HT1080 (cell line): ENCODE measurements around the gene PGA5. TPM values are rescaled to one million over a fixed set of nuclear protein-coding genes. Genes with fewer than 3 reads are reported as not detected.
"Not testable (repeated sequence)": the region's sequence is repeated elsewhere in the genome, so short reads cannot be mapped to it uniquely, and the experiment has no call there.

ENCODE experiments used
- DNase-seq: peaks from one replicate; pipeline ENCODE4 v3.0.0-alpha.2; 2015; ENCODE audit warnings: low read depth
- polyA plus RNA-seq, 2 experiments: library from polyadenylated mRNA; depleted of rRNA; stranded (reverse); fragments of >200 nt; gene quantifications; 2 replicates each; pipeline ENCODE4 v1.2.3, GENCODE V29; 2015
- total RNA-seq: library from RNA; depleted of rRNA; stranded (reverse); fragments of >200 nt; shearing (Covaris generic); gene quantifications from 2 replicates; pipeline ENCODE4 v1.2.3, GENCODE V29; 2014; rRNA removed

The PGA5 gene
- not detected in 2 replicates for total RNA-seq
- not detected in 2 replicates for polyA plus RNA-seq (2015; cell fraction: cytosol; rRNA removed)
- not detected in 2 replicates for polyA plus RNA-seq (2015; cell fraction: nucleus; rRNA removed)

DNA sequence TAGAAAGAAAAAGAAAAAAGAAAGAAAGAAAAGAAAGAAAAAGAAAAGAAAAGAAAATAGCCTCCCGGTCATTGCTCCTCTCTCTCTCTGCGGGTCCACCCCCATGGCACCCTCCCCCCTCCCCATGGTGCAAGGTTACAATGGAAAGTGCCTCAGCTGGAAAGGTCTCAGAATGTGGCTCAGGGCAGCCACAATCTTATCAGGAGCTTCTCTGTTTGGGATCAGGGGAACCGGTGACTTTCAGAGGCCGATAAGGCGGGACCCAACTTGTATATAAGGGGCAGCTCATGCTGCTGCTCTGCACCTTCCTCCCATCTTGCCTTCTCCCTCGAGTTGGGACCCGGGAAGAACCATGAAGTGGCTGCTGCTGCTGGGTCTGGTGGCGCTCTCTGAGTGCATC lies at the start of gene PGA5:
TSS of gene PGA5 (plus strand) at position 301 of the 400 bp plus-strand sequence. CDS start at position 353, 52 bp downstream.
- not testable (repeated sequence) for DNase-seq

DNA sequence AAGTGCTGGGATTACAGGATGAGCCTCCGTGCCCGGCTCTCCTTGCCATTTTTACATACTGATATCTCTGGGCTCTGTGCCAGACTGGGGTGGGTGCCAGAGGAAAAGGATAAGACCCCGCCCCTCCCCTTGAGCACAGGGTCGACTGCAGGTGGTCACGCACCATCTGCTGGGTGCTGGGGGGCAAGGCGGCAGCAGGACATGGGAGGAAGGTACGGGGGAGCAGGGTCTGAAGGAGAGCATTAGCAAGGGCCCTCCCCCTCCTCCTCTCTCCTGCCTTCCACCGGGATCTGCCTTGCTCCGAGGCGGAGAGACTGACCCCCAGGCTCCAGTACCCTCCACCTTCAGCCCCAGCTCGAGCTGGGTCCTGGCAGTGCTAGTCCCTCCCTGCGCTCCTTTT lies 47.4 kb upstream of the PGA5 start:
- no peak for DNase-seq

- no peak for DNase-seq
These were observed 46.8 kb upstream of the PGA5 start for GRCh38 chr11:61194169-61194671.

GRCh38 chr11:61194981-61195695 lies 45.8 kb upstream of the PGA5 start:
- DNase-seq, result no peak

DNA sequence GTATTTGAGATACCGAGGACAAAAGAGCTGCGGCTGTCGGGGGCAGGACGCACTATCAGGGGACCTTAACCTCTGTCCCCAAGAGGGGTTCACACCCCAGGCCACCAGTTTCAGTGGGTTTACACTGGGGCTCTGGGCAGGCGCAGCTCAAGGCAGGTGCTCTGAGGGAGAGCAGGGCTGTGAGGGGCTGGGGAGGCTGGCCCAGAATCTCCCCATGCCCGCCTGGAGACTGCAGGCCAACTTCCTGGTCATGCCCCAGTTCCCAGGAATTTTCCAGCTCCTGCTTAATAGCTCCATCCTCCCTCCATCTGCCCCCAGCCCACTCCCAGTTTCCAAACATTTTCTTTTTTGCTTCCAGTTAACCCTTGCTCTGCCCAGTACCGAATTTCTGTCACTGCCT lies 45.3 kb upstream of the PGA5 start:
- DNase-seq, result no peak

GRCh38 chr11:61198361-61198760 lies 42.6 kb upstream of the PGA5 start:
- DNase-seq, result no peak

GRCh38 chr11:61198948-61199523 lies 41.9 kb upstream of the PGA5 start:
- no peak for DNase-seq

DNA sequence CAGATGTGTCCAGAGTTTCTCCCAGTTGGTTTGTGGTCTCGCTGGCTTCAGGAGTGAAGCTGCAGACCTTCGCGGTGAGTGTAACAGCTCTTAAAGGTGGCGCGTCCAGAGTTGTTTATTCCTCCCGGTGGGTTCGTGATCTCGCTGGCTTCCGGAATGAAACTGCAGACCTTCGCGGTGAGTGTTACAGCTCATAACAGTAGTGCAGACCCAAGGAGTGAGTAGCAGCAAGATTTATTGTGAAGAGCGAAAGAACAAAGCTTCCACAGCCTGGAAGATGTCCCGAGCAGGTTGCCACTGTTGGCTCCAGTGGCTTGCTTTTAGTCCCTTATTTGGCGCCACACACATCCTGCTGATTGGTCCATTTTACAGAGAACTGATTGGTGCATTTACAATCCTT lies 39.5 kb upstream of the PGA5 start:
- DNase-seq, result no peak

DNA sequence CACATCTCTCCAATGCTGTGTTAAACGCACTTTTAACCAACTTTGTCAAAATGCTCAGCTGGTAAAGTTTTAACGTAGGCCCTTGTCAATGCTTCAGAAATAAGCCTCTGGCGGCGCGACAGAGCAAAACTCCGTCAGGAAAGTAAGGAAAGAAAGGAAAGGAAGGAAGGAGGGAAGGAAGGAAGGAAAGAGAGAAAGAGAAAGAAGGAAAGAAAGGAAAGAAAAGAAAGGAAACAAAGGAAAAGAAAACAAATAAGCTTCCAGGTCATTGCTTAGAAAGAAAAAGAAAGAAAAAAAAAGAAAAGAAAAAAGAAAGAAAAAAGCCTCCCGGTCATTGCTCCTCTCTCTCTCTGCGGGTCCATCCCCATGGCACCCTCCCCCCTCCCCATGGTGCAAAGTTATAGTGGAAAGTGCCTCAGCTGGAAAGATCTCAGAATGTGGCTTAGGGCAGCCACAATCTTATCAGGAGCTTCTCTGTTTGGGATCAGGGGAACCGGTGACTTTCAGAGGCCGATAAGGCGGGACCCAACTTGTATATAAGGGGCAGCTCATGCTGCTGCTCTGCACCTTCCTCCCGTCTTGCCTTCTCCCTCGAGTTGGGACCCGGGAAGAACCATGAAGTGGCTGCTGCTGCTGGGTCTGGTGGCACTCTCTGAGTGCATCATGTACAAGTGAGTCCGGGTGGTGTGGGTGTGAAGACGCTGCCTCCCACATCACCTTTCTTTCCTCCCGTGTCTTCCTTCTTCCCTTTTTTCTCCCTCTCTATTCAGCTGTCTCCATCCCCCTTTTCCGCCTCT lies 37.8 kb upstream of the PGA5 start, which contains the start of gene PGA3:
TSS of gene PGA3 (plus strand) at position 566 of the 797 bp plus-strand sequence. CDS start at position 616, 50 bp downstream.
- DNase-seq, result not testable (repeated sequence)

DNA sequence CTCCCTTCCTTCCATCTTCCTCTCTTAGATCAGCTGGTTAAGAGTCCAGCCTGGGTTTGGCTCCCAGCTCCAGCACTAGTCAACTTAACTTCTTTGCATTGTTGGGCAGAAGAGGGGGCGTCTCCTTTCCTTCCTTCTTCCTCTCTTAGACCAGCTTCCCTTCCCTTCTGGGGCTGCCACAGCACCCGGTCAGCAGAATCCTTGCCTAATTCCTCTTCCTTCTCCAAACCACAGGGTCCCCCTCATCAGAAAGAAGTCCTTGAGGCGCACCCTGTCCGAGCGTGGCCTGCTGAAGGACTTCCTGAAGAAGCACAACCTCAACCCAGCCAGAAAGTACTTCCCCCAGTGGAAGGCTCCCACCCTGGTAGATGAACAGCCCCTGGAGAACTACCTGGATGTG lies 37.1 kb upstream of the PGA5 start:
- not testable (repeated sequence) for DNase-seq

DNA sequence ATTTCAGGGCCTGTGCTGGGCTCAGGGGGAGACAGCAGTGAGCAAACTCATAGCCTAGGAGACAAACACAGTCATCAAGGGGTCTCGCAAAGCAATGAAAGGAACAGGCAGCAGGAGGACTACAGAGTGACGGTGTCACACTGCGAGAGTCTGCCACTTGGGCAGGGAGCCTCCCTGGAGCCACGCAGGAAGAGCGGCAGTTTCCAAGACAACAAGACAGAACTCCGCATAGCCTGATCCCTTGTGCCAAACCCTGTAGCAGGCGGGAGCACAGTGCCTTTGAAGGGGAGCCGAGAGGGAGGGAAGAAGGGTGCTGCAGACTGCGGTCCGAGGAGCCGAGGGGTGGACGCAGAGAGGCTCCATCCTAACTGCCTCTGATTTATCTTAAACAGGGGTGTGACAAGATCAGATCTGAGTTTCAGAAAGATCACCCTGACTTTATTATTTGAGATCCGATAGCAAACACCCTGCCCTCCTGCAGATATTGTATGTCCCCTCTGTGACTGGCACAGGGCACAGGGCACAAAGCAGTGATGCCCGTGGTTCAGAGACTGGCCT lies 36.4 kb upstream of the PGA5 start:
- not testable (repeated sequence) for DNase-seq

DNA sequence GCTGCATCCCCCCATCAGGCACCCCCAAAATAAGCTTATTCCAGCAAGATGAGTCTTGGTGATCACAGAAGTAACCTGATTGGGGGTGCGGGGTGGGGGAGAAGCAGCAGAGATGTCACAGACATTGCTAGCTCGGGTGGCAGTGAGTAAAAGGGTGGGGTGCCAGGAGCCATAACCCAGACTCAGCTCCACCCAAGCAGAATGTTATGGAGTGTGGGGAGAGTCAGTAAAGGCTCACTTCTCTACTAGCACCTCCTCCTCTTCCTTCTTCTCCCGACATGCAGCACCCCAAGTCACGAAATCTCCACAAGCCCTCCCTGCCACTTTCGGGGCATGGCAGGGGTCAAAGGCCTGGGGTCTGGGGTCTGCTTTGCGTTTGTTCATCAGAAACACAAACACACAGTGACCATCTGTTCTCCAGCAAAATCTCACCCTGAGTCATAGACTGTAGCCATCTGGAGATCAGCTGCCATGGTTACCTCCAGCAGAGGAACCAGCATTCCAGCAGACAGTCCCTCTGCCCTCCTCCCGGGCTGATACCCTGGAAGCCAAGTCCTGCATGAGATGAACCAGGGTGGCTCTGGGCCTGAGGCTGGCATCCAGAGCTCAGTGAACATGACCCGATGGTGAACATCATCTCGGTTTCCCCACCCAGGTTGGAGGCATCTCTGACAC lies 33.2 kb upstream of the PGA5 start:
- DNase-seq, result not testable (repeated sequence)

DNA sequence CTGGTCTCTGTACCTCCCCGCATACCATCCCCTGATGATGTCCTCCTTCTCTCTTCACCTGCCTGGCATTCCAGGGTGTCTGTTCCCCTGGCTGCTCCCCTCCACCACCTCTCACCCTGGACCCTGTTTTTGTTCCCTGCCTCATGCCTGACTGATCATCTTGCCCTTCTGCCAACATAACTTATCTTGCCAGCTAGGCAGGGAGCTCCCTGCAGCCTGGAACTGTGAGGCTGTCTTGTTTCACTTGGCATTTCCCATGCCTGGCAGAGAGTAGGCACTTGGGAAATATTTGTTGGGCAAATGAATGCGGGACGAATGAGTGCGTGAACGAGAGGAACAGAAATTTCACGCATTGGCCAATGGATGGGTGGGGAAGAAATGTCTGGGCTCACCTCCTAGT lies 30.3 kb upstream of the PGA5 start:
- not testable (repeated sequence) for DNase-seq

DNA sequence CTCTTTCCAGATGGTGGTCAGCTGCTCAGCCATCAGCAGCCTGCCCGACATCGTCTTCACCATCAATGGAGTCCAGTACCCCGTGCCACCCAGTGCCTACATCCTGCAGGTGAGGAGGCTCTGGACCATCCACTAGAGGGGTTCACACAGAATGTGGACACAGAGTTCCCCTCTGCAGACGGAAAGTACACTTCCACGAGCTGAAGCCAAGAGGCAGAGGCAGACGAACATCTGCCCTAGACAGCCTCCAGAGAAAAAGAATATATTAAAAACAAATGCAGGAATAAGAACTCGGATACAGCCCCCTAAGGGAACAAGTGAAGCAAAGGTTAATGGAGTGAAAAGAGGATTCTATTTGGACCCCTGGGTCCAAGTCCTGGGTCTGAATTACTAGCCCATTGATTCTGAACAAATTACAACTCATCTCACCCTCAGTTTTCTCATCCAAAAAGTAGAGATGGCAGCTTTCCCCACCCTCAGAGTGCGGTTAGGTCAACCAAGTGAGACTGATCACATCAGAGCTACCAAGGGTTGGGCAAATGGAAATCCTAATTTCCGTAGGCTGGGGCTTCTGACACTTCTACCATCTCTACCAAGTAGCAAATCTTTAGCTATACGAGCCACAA lies 29.5 kb upstream of the PGA5 start:
- DNase-seq, result not testable (repeated sequence)

GRCh38 chr11:61212202-61212601 lies 28.8 kb upstream of the PGA5 start:
- DNase-seq, result not testable (repeated sequence)

GRCh38 chr11:61213711-61214324 lies 27.2 kb upstream of the PGA5 start:
- not testable (repeated sequence) for DNase-seq

- not testable (repeated sequence) for DNase-seq
These were observed 22.7 kb upstream of the PGA5 start for GRCh38 chr11:61218306-61218705.

DNA sequence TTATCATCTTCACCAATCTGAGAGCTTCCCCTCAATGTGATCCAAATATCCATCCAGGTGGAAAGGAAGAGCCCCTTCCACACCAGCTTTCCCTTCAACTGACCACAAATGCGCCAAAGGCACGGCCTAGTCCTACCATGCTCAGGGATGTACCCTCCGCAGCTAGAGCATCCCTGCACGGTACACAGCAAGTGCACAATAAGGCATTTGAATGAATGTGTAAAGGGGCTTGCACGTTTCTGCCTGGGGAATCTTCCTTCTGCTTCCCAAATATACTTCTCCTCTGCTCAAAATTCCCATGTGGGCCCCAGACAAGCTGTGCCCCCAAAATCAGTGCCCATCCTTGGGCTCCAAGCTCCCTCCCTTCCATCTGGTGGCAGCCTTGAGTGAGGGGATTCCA lies 22.0 kb upstream of the PGA5 start:
- not testable (repeated sequence) for DNase-seq

GRCh38 chr11:61222047-61222446 lies 18.9 kb upstream of the PGA5 start, which contains the start of gene PGA4:
TSS of gene PGA4 (plus strand) at chr11:61222347. CDS start at chr11:61222401, 54 bp downstream.
- DNase-seq, result not testable (repeated sequence)

GRCh38 chr11:61222692-61223091 lies 18.3 kb upstream of the PGA5 start:
- DNase-seq, result not testable (repeated sequence)
